Measurements from ENCODE around the gene ZNF223. TPM values are rescaled to one million over a fixed set of nuclear protein-coding genes. Genes with fewer than 3 reads are reported as not detected.
A peak's percentile ranks its signal among the peaks of the same experiment; 100 is the strongest.

Gene ZNF223
- total and polyA plus RNA-seq, 12 donors = 2.3 to 5.4 (median 3.2) TPM

- WGBS, 2 donors = 97 to 98% methylated on average over 6 of the region's 6 CpGs
- Histone ChIP-seq H3K4me3 (no peak overlapping the region), H3K27ac (no peak overlapping the region), H3K27me3 (no peaks in the 10 kb centered on the region), H3K9me3 (peaks cover 0 to 50% (median 32%) of the 10 kb centered on the region in 11 donors), H3K36me3 (peaks cover 5 to 52% (median 50%) of the 10 kb centered on the region in 9 donors), H3K4me1 (peaks cover 0 to 13% (median 11%) of the 10 kb centered on the region in 9 donors)
- no peak for ATAC-seq
- TF ChIP-seq CTCF (IDR thresholded peaks at IDR 0.05) = no peak
- intact Hi-C loops (cut with DNase I) = no loop called here
- no peak for DNase-seq
Measured at GRCh38 chr19:44026622-44027021, 25.2 kb upstream of the ZNF223 start.

- 93 to 100% methylated on average over 1 of the region's 1 CpG for WGBS, 2 donors
- TF ChIP-seq CTCF (IDR thresholded peaks at IDR 0.05) = no peak
- Histone ChIP-seq H3K9me3 (peaks cover 0 to 100% (median 62%) of the 10 kb centered on the region in 11 donors), H3K27me3 (no peaks in the 10 kb centered on the region), H3K27ac (no peak overlapping the region), H3K4me3 (no peak overlapping the region), H3K36me3 (peaks cover 13 to 68% (median 58%) of the 10 kb centered on the region in 9 donors), H3K4me1 (no peaks in the 10 kb centered on the region)
- intact Hi-C loops (cut with DNase I) = no loop called here
- DNase-seq = no peak
- no peak for ATAC-seq
Measured at GRCh38 chr19:44032001-44032610, 19.7 kb upstream of the ZNF223 start.

GRCh38 chr19:44042147-44042546, 9.7 kb upstream of the ZNF223 start:
- intact Hi-C loops (cut with DNase I) = no loop called here
- Histone ChIP-seq H3K4me3 (no peak overlapping the region), H3K4me1 (no peaks in the 10 kb centered on the region), H3K27me3 (peaks cover 0 to 31% (median 5%) of the 10 kb centered on the region in 7 donors), H3K27ac (no peak overlapping the region), H3K9me3 (peaks cover 0 to 41% (median 22%) of the 10 kb centered on the region in 11 donors), H3K36me3 (no peaks in the 10 kb centered on the region)
- no peak for TF ChIP-seq CTCF (IDR thresholded peaks at IDR 0.05)
- ATAC-seq (no peak), DNase-seq (no peak)
- 73 to 76% methylated on average over 2 of the region's 2 CpGs for WGBS, 2 donors

GRCh38 chr19:44050740-44051649, 841 bp upstream of the ZNF223 start:
- peaks cover 0 to 24% (median 0%) of the 10 kb centered on the region in 11 donors for H3K9me3 ChIP-seq
- H3K36me3 ChIP-seq = peaks cover 0 to 19% (median 9%) of the 10 kb centered on the region in 9 donors
- ATAC-seq (peak in 6 of 8 donors; percentile 4 to 57 (median 30)), DNase-seq (no peak)
- H3K4me1 ChIP-seq = peaks cover 3 to 21% (median 12%) of the 10 kb centered on the region in 9 donors
- H3K4me3 ChIP-seq = peak overlapping the region; percentile 29 to 81 (median 71)
- H3K27ac ChIP-seq = peak overlapping the region in 7 of 10 donors; percentile 3 to 82 (median 64)
- intact Hi-C loops (cut with DNase I) = loop anchor here in 4 of 10 donors (1.0 to 5.0 kb wide), 4 partner anchors 41 to 69 kb away; partner anchors contain the start of genes ZNF155 (in 2 of the 4), ZNF224 (in 1 of the 4), ZNF225 (in 1 of the 4) and ZNF230 (in 1 of the 4)
- 10 to 13% methylated on average over 21 of the region's 21 CpGs for WGBS, 2 donors
- peaks cover 0 to 43% (median 18%) of the 10 kb centered on the region in 7 donors for H3K27me3 ChIP-seq
- TF ChIP-seq CTCF (IDR thresholded peaks at IDR 0.05) = no peak
